Large intestine (tissue), 3 donors: ENCODE results near the gene SF3B1. TPM values are rescaled to one million over a fixed set of nuclear protein-coding genes. Genes with fewer than 3 reads are reported as not detected.
"Not testable (repeated sequence)": the region's sequence is repeated elsewhere in the genome, so short reads cannot be mapped to it uniquely, and the experiment has no call there.

Source experiments
- DNase-seq, 2 donors: peaks; one replicate each; pipeline versions ENCODE4 v3.0.0 to v3.0.0-alpha.2; 2013
- H3K27ac ChIP-seq: one replicate; pipeline ENCODE4 v1.5.1; 2013; ENCODE audit warnings: low read length
- H3K27me3 ChIP-seq: 2 replicates; pipeline ENCODE4 v1.6.1; 2013; ENCODE audit warnings: low read length; ENCODE audit not compliant: control insufficient read depth, insufficient read depth
- H3K36me3 ChIP-seq: 2 replicates; pipeline ENCODE4 v1.6.1; 2013; ENCODE audit warnings: low read length; ENCODE audit not compliant: control insufficient read depth, insufficient read depth
- H3K4me1 ChIP-seq: one replicate; pipeline ENCODE4 v1.6.1; 2013; ENCODE audit warnings: low read length; ENCODE audit not compliant: control insufficient read depth, insufficient read depth
- H3K4me3 ChIP-seq: one replicate; pipeline ENCODE4 v1.5.1; 2013; ENCODE audit warnings: low read length
- H3K9me3 ChIP-seq: one replicate; pipeline ENCODE4 v1.6.1; 2013; ENCODE audit warnings: mild to moderate bottlenecking, low read depth, low read length, moderate library complexity; ENCODE audit not compliant: control insufficient read depth
- WGBS: methylation state at CpG from one replicate; pipeline ENCODE4 v1.1.5; 2013; ENCODE audit warnings: low lambda C conversion rate; ENCODE audit not compliant: insufficient coverage; 5-methylcytosine and 5-hydroxymethylcytosine counted together
- polyA plus RNA-seq: library from polyadenylated mRNA; unstranded; fragments of 120-200 nt; gene quantifications from one replicate; pipeline ENCODE4 v1.2.1, GENCODE V29; 2013

SF3B1 gene
- polyA plus RNA-seq, 1 donor = 347 TPM

DNA sequence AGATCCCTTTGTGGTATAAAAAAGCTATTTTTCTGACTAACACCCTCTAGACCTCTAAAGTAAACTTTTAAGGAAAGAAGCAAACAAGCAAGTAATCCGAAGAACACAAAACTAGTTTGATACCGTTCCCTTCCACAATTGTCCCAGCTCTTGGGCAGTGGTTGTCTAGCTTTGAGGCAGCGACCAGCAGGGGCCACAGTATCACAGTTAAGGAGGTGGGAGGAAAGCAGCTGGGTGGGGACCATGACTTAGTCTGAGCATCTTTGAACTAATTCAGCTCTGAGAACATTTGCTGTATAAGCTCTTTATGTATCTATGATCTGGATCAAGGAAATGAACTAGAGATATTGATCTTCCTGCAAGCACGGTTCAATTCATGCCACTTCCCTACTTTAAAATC lies 51.0 kb downstream of the SF3B1 start:
- no peak overlapping the region for H3K27ac ChIP-seq
- no peaks in the 10 kb centered on the region for H3K36me3 ChIP-seq
- no peak overlapping the region for H3K4me3 ChIP-seq
- H3K9me3 ChIP-seq = no peaks in the 10 kb centered on the region
- H3K27me3 ChIP-seq = peaks cover 3% of the 10 kb centered on the region
- WGBS = no CpG with 5 or more reads among the region's 4 CpGs
- no peaks in the 10 kb centered on the region for H3K4me1 ChIP-seq
- DNase-seq = no peak

DNA sequence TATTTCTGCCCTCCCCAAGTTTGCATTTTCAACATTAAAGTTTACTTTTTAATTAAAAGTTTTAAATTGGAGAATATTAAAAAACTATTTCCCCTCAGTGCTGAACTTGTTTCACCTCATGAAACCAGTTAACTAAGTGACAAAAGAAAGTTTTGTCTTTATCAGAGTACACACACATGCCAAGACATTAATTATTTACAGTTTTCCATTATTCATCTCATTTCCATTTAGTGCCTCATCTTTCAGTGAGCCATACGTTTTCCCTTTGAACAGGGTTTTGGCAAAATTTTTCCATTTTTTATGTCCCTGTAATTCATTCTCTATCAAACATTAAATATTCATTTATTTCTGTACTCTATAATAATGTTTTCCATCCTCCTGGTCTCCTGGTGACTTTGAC lies 53.2 kb downstream of the SF3B1 start:
- Histone ChIP-seq H3K27me3 (peaks cover 3% of the 10 kb centered on the region), H3K27ac (no peak overlapping the region), H3K36me3 (no peaks in the 10 kb centered on the region), H3K9me3 (no peaks in the 10 kb centered on the region), H3K4me3 (no peak overlapping the region), H3K4me1 (no peaks in the 10 kb centered on the region)
- no peak for DNase-seq
- 83% methylated on average over 1 of the region's 1 CpG for WGBS

DNA sequence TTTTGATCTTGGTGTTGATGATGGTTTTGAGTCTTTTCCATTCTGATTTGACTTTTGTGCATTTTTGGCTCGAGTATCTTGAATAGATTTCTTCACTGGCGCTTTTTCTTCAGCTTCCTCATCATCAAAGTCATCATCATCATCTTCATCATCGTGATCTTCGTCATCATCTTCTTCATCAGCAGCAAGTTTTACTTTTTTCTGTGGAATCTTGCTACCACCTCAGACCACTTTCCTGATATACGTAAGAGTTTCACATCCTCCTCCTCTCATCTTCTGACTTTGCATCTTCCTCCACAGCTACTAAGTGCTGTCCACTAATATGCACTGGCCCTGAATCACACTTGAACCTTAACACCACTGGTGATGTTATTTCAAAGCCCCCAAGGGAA lies 54.9 kb downstream of the SF3B1 start:
- H3K9me3 ChIP-seq, H3K4me3 ChIP-seq, DNase-seq, H3K4me1 ChIP-seq, H3K27ac ChIP-seq, H3K36me3 ChIP-seq, H3K27me3 ChIP-seq: not testable (repeated sequence)
- whole genome bisulfite sequencing = 100% methylated on average over 5 of the region's 5 CpGs

DNA sequence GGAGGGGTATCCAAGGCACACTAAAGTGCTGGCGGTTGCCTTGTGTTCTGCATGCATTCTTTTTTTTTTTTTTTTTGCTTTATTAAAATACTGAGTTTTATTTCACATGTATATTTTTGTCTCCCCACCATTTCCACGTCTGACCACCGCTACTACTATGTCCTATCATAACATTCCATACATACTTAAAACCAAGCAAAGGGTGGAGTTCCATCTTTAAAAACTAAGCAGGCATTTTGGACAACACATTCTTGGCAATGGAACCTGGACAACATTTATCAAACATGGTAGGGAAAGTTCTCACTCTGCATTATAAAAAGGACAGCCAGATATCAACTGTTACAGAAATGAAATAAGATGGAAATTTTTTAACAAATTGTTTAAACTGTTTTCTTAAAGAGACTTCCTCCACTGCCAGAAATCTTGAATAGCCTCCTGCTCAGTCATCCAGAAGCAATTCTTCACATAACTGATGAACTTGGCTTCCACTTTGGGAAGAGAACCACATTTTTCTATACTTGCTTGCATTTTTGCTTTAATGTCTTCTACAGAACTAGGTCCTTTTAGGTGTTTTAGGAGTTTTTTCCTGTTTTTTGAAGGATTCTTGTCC lies 55.4 kb downstream of the SF3B1 start:
- not testable (repeated sequence) for H3K36me3 ChIP-seq, DNase-seq, H3K4me3 ChIP-seq, H3K9me3 ChIP-seq, H3K4me1 ChIP-seq, H3K27ac ChIP-seq, H3K27me3 ChIP-seq
- WGBS = no CpG with 5 or more reads among the region's 3 CpGs

DNA sequence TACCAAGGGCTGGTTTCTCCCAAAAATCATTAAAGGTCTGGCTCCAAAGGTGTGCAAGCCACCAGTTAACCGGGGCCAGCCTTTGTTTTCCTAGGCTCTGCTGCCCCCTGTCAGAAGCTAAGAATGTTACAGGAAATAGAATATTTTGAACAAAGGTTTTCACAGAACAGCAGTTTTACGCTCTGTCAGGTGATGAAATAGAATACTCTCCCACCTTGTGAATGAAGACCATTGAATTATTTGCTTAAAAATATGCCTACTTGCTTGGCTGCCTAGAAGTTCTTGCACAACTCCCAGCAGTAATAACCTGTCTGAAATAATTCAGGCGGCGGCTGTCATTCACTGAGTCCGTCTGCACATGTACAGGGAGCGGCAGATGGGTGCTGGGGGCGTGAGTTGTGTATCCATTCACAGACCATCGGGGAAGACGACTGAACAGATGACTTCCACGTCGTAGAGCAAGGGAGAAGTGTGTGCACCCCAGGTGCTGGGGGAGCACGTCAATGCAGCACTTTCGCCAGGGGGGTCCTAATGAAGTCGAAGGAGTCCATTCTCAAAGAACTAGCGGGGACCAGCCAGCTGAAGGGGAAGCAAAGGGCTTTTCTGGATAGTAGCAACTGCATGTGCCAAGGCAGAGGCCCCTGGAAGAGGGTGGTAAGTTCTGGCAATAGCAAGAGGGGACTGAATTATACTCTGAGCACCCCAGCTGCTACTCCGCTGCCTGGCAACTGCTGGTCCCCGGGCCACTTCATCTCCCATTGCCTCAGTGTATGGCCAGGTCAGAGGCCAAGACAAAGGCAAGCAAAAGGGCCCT lies 56.1 kb downstream of the SF3B1 start:
- H3K9me3 ChIP-seq = no peaks in the 10 kb centered on the region
- H3K4me3 ChIP-seq = no peak overlapping the region
- H3K36me3 ChIP-seq = no peaks in the 10 kb centered on the region
- no peaks in the 10 kb centered on the region for H3K4me1 ChIP-seq
- 30% methylated on average over 2 of the region's 17 CpGs for WGBS
- no peak overlapping the region for H3K27ac ChIP-seq
- peak; percentile 9 to 37 for DNase-seq
- H3K27me3 ChIP-seq = peaks cover 3% of the 10 kb centered on the region

DNA sequence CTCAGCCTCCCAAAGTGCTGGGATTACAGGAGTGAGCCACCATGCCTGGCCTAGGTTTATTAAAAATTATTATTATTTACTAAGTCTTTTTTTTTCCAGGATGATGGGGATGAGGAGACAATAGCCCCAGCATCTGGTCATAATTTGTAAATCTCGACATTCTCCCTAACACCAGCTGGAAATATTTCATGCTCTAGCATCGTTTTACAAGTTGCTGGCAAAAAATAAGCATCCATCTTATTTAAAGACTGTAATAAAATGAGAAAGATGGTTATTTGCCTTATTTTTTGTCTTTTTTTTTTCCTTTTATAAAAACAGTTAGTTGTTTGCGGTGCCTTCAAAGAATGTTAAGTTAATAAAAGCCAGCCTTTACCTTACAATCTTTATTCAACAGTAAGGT lies 56.7 kb downstream of the SF3B1 start:
- H3K9me3 ChIP-seq = no peaks in the 10 kb centered on the region
- no peak overlapping the region for H3K4me3 ChIP-seq
- H3K4me1 ChIP-seq = no peaks in the 10 kb centered on the region
- H3K36me3 ChIP-seq = no peaks in the 10 kb centered on the region
- no peaks in the 10 kb centered on the region for H3K27me3 ChIP-seq
- 20% methylated on average over 1 of the region's 3 CpGs for WGBS
- DNase-seq = no peak
- H3K27ac ChIP-seq = no peak overlapping the region

DNA sequence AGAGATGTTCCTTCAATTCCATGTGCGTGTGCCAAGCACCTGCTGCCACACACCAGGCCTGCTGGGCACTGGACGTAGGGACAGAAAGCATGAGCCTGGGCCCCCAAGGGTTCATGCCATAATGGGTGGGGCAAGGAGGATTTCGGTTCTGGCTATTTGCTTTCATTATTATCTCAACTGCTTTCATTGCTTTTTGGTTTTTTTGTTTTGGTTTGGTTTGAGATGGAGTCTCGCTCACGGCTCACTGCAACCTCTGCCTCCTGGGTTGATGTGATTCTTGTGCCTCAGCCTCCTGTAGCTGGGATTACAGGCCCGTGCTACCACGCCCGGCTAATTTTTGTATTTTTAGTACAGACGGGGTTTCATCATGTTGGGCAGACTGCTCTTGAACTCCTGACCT lies 57.2 kb downstream of the SF3B1 start:
- H3K27me3 ChIP-seq = no peaks in the 10 kb centered on the region
- no peak overlapping the region for H3K4me3 ChIP-seq
- DNase-seq = no peak
- no peak overlapping the region for H3K27ac ChIP-seq
- no peaks in the 10 kb centered on the region for H3K36me3 ChIP-seq
- H3K9me3 ChIP-seq = no peaks in the 10 kb centered on the region
- H3K4me1 ChIP-seq = no peaks in the 10 kb centered on the region
- WGBS = no CpG with 5 or more reads among the region's 9 CpGs

DNA sequence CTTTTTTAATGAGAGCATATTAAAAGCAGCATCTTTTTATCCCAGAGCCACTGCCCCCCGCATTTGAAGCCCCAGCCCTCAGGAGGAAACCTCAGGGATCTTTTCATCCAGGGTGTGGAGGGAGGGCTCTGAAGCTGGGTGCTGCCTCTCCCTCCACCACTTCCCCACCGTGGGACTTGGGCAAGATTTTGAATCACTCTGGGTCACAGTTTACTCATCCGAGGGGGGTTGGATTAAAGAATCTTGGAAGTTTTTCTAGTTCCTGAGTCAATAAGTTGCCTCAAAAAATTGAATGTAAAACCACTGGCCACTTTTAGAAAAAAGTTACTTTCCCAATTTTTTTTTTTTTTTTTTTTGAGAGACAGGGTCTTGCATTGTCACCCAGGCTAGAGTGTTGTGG lies 62.2 kb downstream of the SF3B1 start:
- Histone ChIP-seq H3K27me3 (no peaks in the 10 kb centered on the region), H3K9me3 (peaks cover 3% of the 10 kb centered on the region), H3K27ac (no peak overlapping the region), H3K4me1 (no peaks in the 10 kb centered on the region), H3K36me3 (no peaks in the 10 kb centered on the region), H3K4me3 (no peak overlapping the region)
- no peak for DNase-seq
- no CpG with 5 or more reads among the region's 3 CpGs for WGBS

DNA sequence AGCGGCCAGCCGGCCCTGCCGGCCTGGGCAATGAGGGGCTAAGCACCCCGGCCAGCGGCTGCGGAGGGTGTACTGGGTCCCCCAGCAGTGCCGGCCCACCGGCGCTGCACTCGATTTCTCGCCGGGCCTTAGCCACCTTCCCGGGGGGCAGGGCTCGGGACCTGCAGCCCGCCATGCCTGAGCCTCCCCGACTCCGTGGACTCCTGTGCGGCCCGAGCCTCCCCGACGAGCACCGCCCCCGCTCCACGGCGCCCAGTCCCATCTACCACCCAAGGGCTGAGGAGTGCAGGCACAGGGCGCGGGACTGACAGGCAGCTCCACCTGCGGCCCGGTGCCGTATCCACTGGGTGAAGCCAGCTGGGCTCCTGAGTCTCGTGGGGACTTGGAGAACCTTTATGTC lies 64.2 kb downstream of the SF3B1 start:
- not testable (repeated sequence) for DNase-seq, H3K27ac ChIP-seq, H3K27me3 ChIP-seq, H3K4me3 ChIP-seq, H3K9me3 ChIP-seq, H3K4me1 ChIP-seq, H3K36me3 ChIP-seq
- no CpG with 5 or more reads among the region's 31 CpGs for WGBS

DNA sequence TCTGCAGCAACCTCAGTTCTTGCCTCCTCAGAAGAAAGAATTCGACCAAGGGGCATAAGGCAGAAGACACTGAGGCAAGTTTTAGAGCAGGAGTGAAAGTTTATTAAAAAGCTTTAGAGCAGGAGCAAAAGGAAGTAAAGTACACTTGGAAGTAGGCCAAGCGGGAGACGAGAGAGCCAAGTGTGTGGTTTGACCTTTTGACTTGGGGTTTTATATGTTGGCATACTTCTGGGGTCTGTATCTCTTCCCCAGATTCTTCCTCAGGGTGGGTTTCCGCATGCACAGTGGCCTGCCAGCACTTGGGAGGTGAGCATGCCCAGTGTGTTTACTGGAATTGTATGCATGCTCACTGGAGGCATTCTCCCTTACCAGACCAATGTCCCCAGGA lies 64.9 kb downstream of the SF3B1 start:
- H3K4me1 ChIP-seq = no peaks in the 10 kb centered on the region
- WGBS = 70% methylated on average over 2 of the region's 4 CpGs
- peaks cover 3% of the 10 kb centered on the region for H3K9me3 ChIP-seq
- H3K27me3 ChIP-seq = no peaks in the 10 kb centered on the region
- no peak overlapping the region for H3K4me3 ChIP-seq
- DNase-seq = no peak
- H3K27ac ChIP-seq = no peak overlapping the region
- H3K36me3 ChIP-seq = no peaks in the 10 kb centered on the region
